Measurements from ENCODE around the gene GFOD2.

DNA sequence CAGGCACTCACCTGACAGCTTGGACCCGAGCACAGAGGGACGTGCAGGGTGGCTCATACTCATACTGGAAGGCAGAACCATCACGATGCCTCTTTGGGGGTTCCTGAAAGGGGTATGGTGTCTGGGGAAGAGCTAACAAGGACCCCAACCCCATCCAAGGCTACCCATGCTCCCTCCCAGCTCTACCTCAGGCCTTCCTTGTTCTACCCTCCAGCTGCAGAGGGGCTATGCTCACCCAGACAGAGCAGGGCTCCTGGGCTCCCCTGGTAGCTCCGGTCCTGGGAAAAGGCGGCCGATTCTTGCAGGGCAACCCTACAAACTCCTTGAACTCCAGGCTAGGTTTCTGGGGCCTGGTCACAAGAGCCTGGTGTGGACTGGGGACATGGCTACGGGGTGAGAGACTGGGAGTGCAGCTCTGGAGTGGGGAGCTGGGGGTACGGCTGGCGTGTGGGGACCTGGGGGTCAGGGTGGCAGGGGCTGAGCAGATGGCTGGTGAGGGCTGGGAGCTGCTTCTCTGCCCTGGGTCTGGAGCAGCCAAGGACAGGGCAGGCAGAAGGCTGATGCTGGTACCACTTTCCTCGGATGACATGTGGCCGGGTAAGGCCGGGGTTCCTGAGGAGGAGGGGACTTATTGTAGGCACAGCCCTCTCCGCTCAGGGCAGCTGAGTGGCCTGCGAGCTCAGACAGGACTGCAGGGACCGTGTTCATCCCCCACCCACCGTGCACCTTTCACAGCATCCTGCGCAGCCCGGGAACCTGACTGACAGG is 61.2 kb downstream of the GFOD2 start:
- TF ChIP-seq GATA2 (IDR thresholded peaks at IDR 0.05; ENCODE audit: low read depth, low read length) (no peak), GATA3 (IDR thresholded peaks at IDR 0.05; ENCODE audit: low read depth, low read length) (no peak)
